HEK293 (cell line): ENCODE measurements around the gene THSD4.

Experiments
- CTCF ChIA-PET: fragments of 350-600 bp; formaldehyde crosslinking; extraction: SDS; loops from one replicate; lab custom pipeline; 2021; ENCODE audit warnings: antibody characterized with exemption; lab: Yijun Ruan, JAX
- POLR2A ChIA-PET: fragments of 300-600 bp; formaldehyde crosslinking; extraction: SDS; loops from one replicate; lab custom pipeline; 2020; ENCODE audit warnings: antibody characterized with exemption, inconsistent platforms; lab: Yijun Ruan, JAX
- H3K27ac ChIP-seq: fragments of 200-500 bp; sonication (Bioruptor generic); 2 replicates; pipeline ENCODE4 v1.5.1; 2014; ENCODE audit warnings: low read depth, low read length, control low read depth, inconsistent platforms; ENCODE audit errors: extremely low read depth
- H3K36me3 ChIP-seq, 2 experiments: fragments of 200-500 bp in 1 of 2; sonication (Bioruptor generic) in 1 of 2; 1 replicate in 1 of 2; 2 replicates in 1 of 2; pipeline ENCODE4 v1.5.1; 2014 to 2017; ENCODE audit warnings: inconsistent platforms in 2 of 2, low read length in 2 of 2; ENCODE audit not compliant: control insufficient read depth in 2 of 2, insufficient read depth in 1 of 2
- H3K4me1 ChIP-seq: fragments of 200-500 bp; sonication (Bioruptor generic); 2 replicates; pipeline ENCODE4 v1.5.1; 2014; ENCODE audit warnings: mild to moderate bottlenecking, low read length, inconsistent platforms; ENCODE audit not compliant: control insufficient read depth, insufficient read depth
- H3K4me3 ChIP-seq: 2 replicates; pipeline ENCODE4 v1.5.1; 2011; ENCODE audit warnings: low read depth, mild to moderate bottlenecking, control low read depth, low read length, moderate library complexity
- H3K9me3 ChIP-seq: fragments of 200-500 bp; sonication (Bioruptor generic); 2 replicates; pipeline ENCODE4 v1.5.1; 2014; ENCODE audit warnings: low read depth, low read length, inconsistent platforms; ENCODE audit not compliant: control insufficient read depth, insufficient read depth
- BCL11A ChIP-seq: fragments of 450-650 bp; formaldehyde crosslinking; IDR thresholded peaks from 2 replicates; pipeline ENCODE4 v1.5.1; 2016; ENCODE audit warnings: low read depth, missing biosample characterization, missing genetic modification characterization
- KLF7 ChIP-seq: fragments of 450-650 bp; formaldehyde crosslinking; IDR thresholded peaks from 2 replicates; pipeline ENCODE4 v1.5.1; 2016; ENCODE audit warnings: missing biosample characterization, missing genetic modification characterization, borderline replicate concordance
- OSR2 ChIP-seq: fragments of 450-650 bp; formaldehyde crosslinking; IDR thresholded peaks from 2 replicates; pipeline ENCODE4 v1.5.1; 2016; ENCODE audit warnings: missing biosample characterization, missing genetic modification characterization
- ZFHX2 ChIP-seq: fragments of 450-650 bp; formaldehyde crosslinking; conservative IDR thresholded peaks from 2 replicates; pipeline ENCODE4 v1.5.1; 2016; ENCODE audit warnings: missing biosample characterization, missing genetic modification characterization
- ZNF121 ChIP-seq: fragments of 450-650 bp; formaldehyde crosslinking; IDR thresholded peaks from 2 replicates; pipeline ENCODE4 v1.5.1; 2016; ENCODE audit warnings: missing biosample characterization, missing genetic modification characterization
- ZNF211 ChIP-seq: fragments of 450-650 bp; formaldehyde crosslinking; IDR thresholded peaks from 2 replicates; pipeline ENCODE4 v1.5.1; 2016; ENCODE audit warnings: low read depth, missing biosample characterization, missing genetic modification characterization
- ZNF248 ChIP-seq: fragments of 450-650 bp; formaldehyde crosslinking; IDR thresholded peaks from 2 replicates; pipeline ENCODE4 v1.5.1; 2017; ENCODE audit warnings: missing biosample characterization, missing genetic modification characterization
- ZNF391 ChIP-seq: fragments of 450-650 bp; formaldehyde crosslinking; IDR thresholded peaks from 2 replicates; pipeline ENCODE4 v1.5.1; 2016; ENCODE audit warnings: low read depth, missing biosample characterization, missing genetic modification characterization, borderline replicate concordance
- ZNF555 ChIP-seq: fragments of 450-650 bp; formaldehyde crosslinking; conservative IDR thresholded peaks from 2 replicates; pipeline ENCODE4 v1.5.1; 2017; ENCODE audit warnings: missing biosample characterization, mild to moderate bottlenecking, missing genetic modification characterization, inconsistent platforms
- ZNF610 ChIP-seq: fragments of 450-650 bp; formaldehyde crosslinking; IDR thresholded peaks from 2 replicates; pipeline ENCODE4 v1.5.1; 2016; ENCODE audit warnings: missing biosample characterization, missing genetic modification characterization, borderline replicate concordance
- ZNF623 ChIP-seq: fragments of 450-650 bp; formaldehyde crosslinking; IDR thresholded peaks from 2 replicates; pipeline ENCODE4 v1.5.1; 2016; ENCODE audit warnings: missing biosample characterization, missing genetic modification characterization
- ZNF629 ChIP-seq: fragments of 450-650 bp; formaldehyde crosslinking; IDR thresholded peaks from 2 replicates; pipeline ENCODE4 v1.5.1; 2017; ENCODE audit warnings: missing biosample characterization, missing genetic modification characterization
- ZNF654 ChIP-seq: fragments of 450-650 bp; formaldehyde crosslinking; IDR thresholded peaks from 2 replicates; pipeline ENCODE4 v1.5.1; 2016; ENCODE audit warnings: low read depth, missing biosample characterization, missing genetic modification characterization
- ZNF701 ChIP-seq: fragments of 450-650 bp; formaldehyde crosslinking; IDR thresholded peaks from 2 replicates; pipeline ENCODE4 v1.5.1; 2016; ENCODE audit warnings: missing biosample characterization, missing genetic modification characterization
- ZNF768 ChIP-seq: fragments of 450-650 bp; formaldehyde crosslinking; IDR thresholded peaks from 2 replicates; pipeline ENCODE4 v1.5.1; 2018; ENCODE audit warnings: missing biosample characterization, mild to moderate bottlenecking, missing genetic modification characterization
- ZSCAN16 ChIP-seq: fragments of 450-650 bp; formaldehyde crosslinking; IDR thresholded peaks from 2 replicates; pipeline ENCODE4 v1.5.1; 2016; ENCODE audit warnings: missing biosample characterization, missing genetic modification characterization
- TF ChIP-seq, protein P1 (sequence below): fragments of 450-650 bp; formaldehyde crosslinking; IDR thresholded peaks from 2 replicates; pipeline ENCODE4 v1.5.1; 2016; ENCODE audit warnings: missing biosample characterization, missing genetic modification characterization
- TF ChIP-seq, protein P2 (sequence below): fragments of 450-650 bp; formaldehyde crosslinking; IDR thresholded peaks from 2 replicates; pipeline ENCODE4 v1.5.1; 2017; ENCODE audit warnings: missing biosample characterization, missing genetic modification characterization
- TF ChIP-seq, protein P3 (sequence below): fragments of 450-650 bp; formaldehyde crosslinking; IDR thresholded peaks from 2 replicates; pipeline ENCODE4 v1.5.1; 2016; ENCODE audit warnings: missing biosample characterization, missing genetic modification characterization
- TF ChIP-seq, protein P4 (sequence below): fragments of 450-650 bp; formaldehyde crosslinking; IDR thresholded peaks from 2 replicates; pipeline ENCODE4 v1.5.1; 2016; ENCODE audit warnings: missing biosample characterization, missing genetic modification characterization

THSD4 gene

DNA sequence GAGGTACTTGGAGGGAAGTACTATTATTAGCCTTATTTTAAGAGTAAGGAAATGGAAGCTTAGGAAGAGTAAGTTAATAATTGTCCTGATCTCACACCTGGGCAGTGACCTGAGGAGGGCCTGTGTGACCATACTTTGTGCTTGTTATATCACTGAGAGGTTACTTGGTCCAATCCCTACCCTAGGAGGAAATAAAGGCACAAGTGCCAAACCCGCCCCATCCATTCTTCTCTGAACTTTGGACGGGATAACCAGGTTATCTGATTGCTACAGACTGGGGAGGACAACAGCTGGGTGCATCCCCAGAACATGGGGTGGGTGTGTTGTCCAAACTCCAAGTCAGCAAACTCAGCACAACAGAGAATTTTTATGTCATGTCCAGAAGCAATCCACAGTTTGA lies 617.4 kb downstream of the THSD4 start:
- Histone ChIP-seq H3K9me3 (no peaks in the 10 kb centered on the region), H3K36me3 (no peaks in the 10 kb centered on the region), H3K4me1 (no peaks in the 10 kb centered on the region), H3K4me3 (no peak overlapping the region), H3K27ac (no peak overlapping the region)
- ChIA-PET POLR2A (no interaction called here), CTCF (interaction anchor here (0.6 to 5.4 kb wide), 14 partner anchors 9 to 423 kb away, joined by 3 to 39 read pairs (median 3); no protein-coding TSS in a partner anchor)
- TF ChIP-seq OSR2 (tag by site-specific recombination): no peak
- TF ChIP-seq ZNF610 (tag by site-specific recombination): no peak
- TF ChIP-seq, protein P1, sequence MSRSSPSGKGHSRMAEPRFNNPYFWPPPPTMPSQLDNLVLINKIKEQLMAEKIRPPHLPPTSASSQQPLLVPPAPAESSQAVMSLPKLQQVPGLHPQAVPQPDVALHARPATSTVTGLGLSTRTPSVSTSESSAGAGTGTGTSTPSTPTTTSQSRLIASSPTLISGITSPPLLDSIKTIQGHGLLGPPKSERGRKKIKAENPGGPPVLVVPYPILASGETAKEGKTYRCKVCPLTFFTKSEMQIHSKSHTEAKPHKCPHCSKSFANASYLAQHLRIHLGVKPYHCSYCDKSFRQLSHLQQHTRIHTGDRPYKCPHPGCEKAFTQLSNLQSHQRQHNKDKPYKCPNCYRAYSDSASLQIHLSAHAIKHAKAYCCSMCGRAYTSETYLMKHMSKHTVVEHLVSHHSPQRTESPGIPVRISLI: no peak
- TF ChIP-seq ZNF248 (tag by site-specific recombination): no peak
- no peak for TF ChIP-seq ZNF211
- TF ChIP-seq, protein P2, sequence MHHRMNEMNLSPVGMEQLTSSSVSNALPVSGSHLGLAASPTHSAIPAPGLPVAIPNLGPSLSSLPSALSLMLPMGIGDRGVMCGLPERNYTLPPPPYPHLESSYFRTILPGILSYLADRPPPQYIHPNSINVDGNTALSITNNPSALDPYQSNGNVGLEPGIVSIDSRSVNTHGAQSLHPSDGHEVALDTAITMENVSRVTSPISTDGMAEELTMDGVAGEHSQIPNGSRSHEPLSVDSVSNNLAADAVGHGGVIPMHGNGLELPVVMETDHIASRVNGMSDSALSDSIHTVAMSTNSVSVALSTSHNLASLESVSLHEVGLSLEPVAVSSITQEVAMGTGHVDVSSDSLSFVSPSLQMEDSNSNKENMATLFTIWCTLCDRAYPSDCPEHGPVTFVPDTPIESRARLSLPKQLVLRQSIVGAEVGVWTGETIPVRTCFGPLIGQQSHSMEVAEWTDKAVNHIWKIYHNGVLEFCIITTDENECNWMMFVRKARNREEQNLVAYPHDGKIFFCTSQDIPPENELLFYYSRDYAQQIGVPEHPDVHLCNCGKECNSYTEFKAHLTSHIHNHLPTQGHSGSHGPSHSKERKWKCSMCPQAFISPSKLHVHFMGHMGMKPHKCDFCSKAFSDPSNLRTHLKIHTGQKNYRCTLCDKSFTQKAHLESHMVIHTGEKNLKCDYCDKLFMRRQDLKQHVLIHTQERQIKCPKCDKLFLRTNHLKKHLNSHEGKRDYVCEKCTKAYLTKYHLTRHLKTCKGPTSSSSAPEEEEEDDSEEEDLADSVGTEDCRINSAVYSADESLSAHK: no peak
- no peak for TF ChIP-seq ZNF629
- TF ChIP-seq ZSCAN16 (tag by site-specific recombination): no peak
- TF ChIP-seq ZNF701 (tag by site-specific recombination): no peak
- no peak for TF ChIP-seq ZNF623 (tag by site-specific recombination)
- TF ChIP-seq ZNF121: no peak
- TF ChIP-seq BCL11A (tag by site-specific recombination): no peak
- TF ChIP-seq, protein P3, sequence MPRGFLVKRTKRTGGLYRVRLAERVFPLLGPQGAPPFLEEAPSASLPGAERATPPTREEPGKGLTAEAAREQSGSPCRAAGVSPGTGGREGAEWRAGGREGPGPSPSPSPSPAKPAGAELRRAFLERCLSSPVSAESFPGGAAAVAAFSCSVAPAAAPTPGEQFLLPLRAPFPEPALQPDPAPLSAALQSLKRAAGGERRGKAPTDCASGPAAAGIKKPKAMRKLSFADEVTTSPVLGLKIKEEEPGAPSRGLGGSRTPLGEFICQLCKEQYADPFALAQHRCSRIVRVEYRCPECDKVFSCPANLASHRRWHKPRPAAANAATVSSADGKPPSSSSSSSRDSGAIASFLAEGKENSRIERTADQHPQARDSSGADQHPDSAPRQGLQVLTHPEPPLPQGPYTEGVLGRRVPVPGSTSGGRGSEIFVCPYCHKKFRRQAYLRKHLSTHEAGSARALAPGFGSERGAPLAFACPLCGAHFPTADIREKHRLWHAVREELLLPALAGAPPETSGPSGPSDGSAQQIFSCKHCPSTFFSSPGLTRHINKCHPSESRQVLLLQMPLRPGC (tag by site-specific recombination): no peak
- TF ChIP-seq ZNF391 (tag by site-specific recombination): no peak
- no peak for TF ChIP-seq ZFHX2

DNA sequence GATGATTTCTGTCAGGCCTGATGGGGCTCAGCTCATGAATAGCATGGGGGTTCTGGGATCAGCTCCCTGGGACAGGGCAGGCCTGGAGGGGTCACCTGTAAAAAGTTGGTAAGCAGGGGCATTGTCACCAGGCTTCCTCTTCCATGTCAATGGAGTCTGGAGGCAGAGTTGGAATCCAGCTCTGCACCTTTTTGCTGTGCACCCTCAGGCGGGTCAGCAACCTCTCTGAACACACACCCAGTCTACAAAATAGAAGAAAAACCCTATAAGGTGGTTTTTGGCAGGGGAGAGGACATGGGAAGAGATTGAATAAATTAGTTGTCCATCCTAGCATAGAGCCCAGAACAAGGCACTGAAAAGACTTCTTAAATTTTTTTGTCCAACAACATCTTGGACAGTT lies 617.9 kb downstream of the THSD4 start:
- CTCF ChIA-PET: interaction anchor here (0.6 to 5.4 kb wide), 10 partner anchors 11 to 221 kb away, joined by 3 to 39 read pairs (median 3); no protein-coding TSS in a partner anchor
- H3K4me3 ChIP-seq: no peak overlapping the region
- no peaks in the 10 kb centered on the region for H3K9me3 ChIP-seq
- TF ChIP-seq KLF7 (tag by site-specific recombination) (no peak), ZNF768 (tag by site-specific recombination) (peak; percentile 84)
- TF ChIP-seq, all 188 proteins: peak for 1
- no peaks in the 10 kb centered on the region for H3K4me1 ChIP-seq
- H3K27ac ChIP-seq: no peak overlapping the region
- POLR2A ChIA-PET: no interaction called here
- H3K36me3 ChIP-seq: no peaks in the 10 kb centered on the region

DNA sequence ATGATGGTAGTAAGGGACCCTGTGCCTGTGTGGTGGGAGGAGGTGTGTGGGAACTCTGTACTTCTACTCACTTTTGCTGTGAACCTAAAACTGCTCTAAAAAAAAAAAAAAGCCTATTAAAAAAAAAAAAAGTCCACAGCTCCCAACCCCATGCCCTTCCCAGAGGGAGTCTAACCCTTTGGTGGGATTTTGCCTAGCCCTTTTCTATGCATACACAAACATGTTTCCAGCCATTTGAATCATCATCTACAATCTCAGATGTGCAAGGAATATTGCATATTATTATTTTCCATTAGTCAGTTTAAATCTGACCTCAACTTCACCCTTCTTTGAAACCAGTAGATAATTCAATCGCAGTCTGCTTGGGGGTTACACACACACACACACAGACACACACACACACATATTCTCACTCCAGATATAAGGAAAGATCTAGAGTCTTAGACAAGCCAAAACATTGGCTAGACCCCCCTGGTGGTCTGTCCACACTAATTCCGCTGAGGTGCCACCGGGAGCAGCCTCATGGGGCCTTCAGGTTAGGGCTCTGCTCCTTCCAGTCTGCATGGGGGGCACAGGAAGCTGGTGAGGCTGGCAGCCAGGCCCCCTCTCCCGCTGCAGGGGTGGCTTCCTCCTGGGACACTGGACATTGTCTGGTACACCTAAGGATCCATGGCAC lies 619.6 kb downstream of the THSD4 start:
- no peaks in the 10 kb centered on the region for H3K4me1 ChIP-seq
- no peak for TF ChIP-seq ZNF654
- TF ChIP-seq, protein P4, sequence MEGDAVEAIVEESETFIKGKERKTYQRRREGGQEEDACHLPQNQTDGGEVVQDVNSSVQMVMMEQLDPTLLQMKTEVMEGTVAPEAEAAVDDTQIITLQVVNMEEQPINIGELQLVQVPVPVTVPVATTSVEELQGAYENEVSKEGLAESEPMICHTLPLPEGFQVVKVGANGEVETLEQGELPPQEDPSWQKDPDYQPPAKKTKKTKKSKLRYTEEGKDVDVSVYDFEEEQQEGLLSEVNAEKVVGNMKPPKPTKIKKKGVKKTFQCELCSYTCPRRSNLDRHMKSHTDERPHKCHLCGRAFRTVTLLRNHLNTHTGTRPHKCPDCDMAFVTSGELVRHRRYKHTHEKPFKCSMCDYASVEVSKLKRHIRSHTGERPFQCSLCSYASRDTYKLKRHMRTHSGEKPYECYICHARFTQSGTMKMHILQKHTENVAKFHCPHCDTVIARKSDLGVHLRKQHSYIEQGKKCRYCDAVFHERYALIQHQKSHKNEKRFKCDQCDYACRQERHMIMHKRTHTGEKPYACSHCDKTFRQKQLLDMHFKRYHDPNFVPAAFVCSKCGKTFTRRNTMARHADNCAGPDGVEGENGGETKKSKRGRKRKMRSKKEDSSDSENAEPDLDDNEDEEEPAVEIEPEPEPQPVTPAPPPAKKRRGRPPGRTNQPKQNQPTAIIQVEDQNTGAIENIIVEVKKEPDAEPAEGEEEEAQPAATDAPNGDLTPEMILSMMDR (tag by site-specific recombination): 0 out of 2 replicates have a peak, but pooled peaks have one; percentile 15
- no peak for TF ChIP-seq ZNF555 (tag by site-specific recombination)
- POLR2A ChIA-PET: no interaction called here
- no peak overlapping the region for H3K4me3 ChIP-seq
- H3K9me3 ChIP-seq: no peaks in the 10 kb centered on the region
- no peaks in the 10 kb centered on the region for H3K36me3 ChIP-seq
- H3K27ac ChIP-seq: no peak overlapping the region
- CTCF ChIA-PET: interaction anchor here (0.6 to 1.3 kb wide), 4 partner anchors 9 to 312 kb away, joined by 3 to 5 read pairs (median 4); no protein-coding TSS in a partner anchor
